Activated naive CD4-positive, alpha-beta T cell treated with anti-CD3 and anti-CD28 coated beads, Interleukin-2, amount 10 ng/mL, durations not matched to agents 5 hours and 36 hours (primary cell): ENCODE results near the gene MRPL45. TPM values are rescaled to one million over a fixed set of nuclear protein-coding genes. Genes with fewer than 3 reads are reported as not detected.

ENCODE experiments used
- total RNA-seq, 2 experiments: library from RNA; stranded (reverse); gene quantifications; one replicate each; pipeline ENCODE4 v1.2.3, GENCODE V29; 2021

MRPL45 gene
- 10 to 100 TPM; 33.0 to 34.9 TPM for total RNA-seq

GRCh38 chr17:38296834-38297517, at the start of gene MRPL45:
TSS of gene MRPL45 (plus strand) at chr17:38297168. CDS start at chr17:38297184, 16 bp downstream.

GRCh38 chr17:38343608-38344419, 46.8 kb downstream of the MRPL45 start, which contains the start of gene GPR179:
TSS of gene GPR179 (minus strand) at chr17:38343956. CDS start at chr17:38343789, 167 bp downstream.

GRCh38 chr17:38351412-38352222, 54.6 kb downstream of the MRPL45 start, which contains the start of gene SOCS7:
TSS of gene SOCS7 (plus strand) at chr17:38351844. CDS start at chr17:38352053, 209 bp downstream.

Other genes with a start within 250 kb of the MRPL45 start
- not detected for gene TBC1D3C, start 228.5 kb upstream of the MRPL45 start, total RNA-seq
- gene TBC1D3E, start 169.2 kb upstream of the MRPL45 start, total RNA-seq, result not detected
- not detected for gene TBC1D3, start 104.6 kb upstream of the MRPL45 start, total RNA-seq
- not detected for gene GPR179, start 46.8 kb downstream of the MRPL45 start, total RNA-seq
- 10 to 100 TPM; 13.9 to 16.7 TPM for gene SOCS7, start 54.7 kb downstream of the MRPL45 start, total RNA-seq
- gene ARHGAP23, start 131.3 kb downstream of the MRPL45 start, total RNA-seq, result under 1 TPM; 0.13 to 0.63 TPM